ENCODE measurements around the gene TUT7. TPM values are rescaled to one million over a fixed set of nuclear protein-coding genes. Genes with fewer than 3 reads are reported as not detected.

The TUT7 gene
- total and polyA plus RNA-seq, 10 of the 15 experiments (the other 5 are each of a cell fraction or from before 2014, with no cell fraction given), result 10.0 to 49.8 (median 30.4) TPM

DNA sequence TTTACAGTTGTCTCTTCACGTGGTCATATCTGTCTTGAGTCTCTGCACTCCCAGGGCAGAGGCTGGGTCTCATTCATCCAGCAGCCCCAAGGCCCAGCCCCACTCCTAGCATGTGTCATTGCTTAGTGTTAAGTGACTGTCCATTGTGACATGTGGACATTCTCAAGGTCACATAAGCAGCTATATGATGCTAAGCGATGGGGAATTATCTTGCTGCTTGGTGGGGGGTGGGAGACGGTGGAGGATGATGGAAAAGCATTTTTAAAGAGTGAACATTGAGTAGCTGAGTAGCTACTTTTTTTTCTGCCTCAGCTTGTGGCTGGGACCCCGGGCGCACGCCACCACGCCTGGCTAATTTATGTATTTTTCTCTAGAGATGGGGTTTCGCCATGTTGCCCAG is 94.7 kb downstream of the TUT7 start, which contains the start of gene C9orf153:
C9orf153 (minus strand) TSS at position 101 of the 400 bp plus-strand sequence. CDS start 30,054 bp downstream, outside the sequence.
- Histone ChIP-seq H3K27me3 (replicated peaks in 1 of 2; ENCODE audit: control insufficient read depth in 2 of 2, insufficient read depth in 2 of 2, low read length in 1 of 2) (no peaks in the 10 kb centered on the region), H3K4me3 (no peak within 1 kb of the TSS), H3K9ac (ENCODE audit: control insufficient read depth, insufficient read depth, low read length) (no peak within 1 kb of the TSS), H2AFZ (ENCODE audit: control insufficient read depth, low read depth, low read length) (no peak within 1 kb of the TSS), H3K36me3 (ENCODE audit: control insufficient read depth in 2 of 2, insufficient read depth in 2 of 2, low read length in 1 of 2) (peaks cover 0 to 1% of the 10 kb centered on the region in 2 experiments; a peak in 1 of 4 replicates), H3K9me3 (replicated peaks; ENCODE audit: control insufficient read depth, insufficient read depth, low read length) (no peaks in the 10 kb centered on the region), H3K79me2 (ENCODE audit: control insufficient read depth, insufficient read depth, low read length) (no peaks in the 10 kb centered on the region), H3K27ac (ENCODE audit: control insufficient read depth, insufficient read depth) (no peak within 1 kb of the TSS), H3K4me1 (ENCODE audit: control insufficient read depth, insufficient read depth, low read length) (no peaks in the 10 kb centered on the region), H3K4me2 (ENCODE audit: control insufficient read depth, insufficient read depth) (no peak within 1 kb of the TSS), H4K20me1 (ENCODE audit: control insufficient read depth, insufficient read depth) (no peaks in the 10 kb centered on the region)
- in situ Hi-C loops (cut with MboI), result no loop called here
- FAIRE-seq, result no peak
- WGBS (ENCODE audit: insufficient coverage, insufficient replicate concordance, low lambda C conversion rate, missing lambda C conversion rate), result 78% methylated on average over 8 of the region's 8 CpGs
- ChIA-PET SMC1A (ENCODE audit: uncharacterized antibody, unreplicated experiment) (no interaction called here), CTCF (no interaction called here), RAD21 (ENCODE audit: unreplicated experiment) (no interaction called here), POLR2A (no interaction called here)
- ATAC-seq, result no peak
- TF ChIP-seq RAD51 (IDR thresholded peaks at IDR 0.05), result no peak
- no peak for TF ChIP-seq GATAD2B (conservative IDR thresholded peaks at IDR 0.05; ENCODE audit: low read depth)
- no peak for TF ChIP-seq TAF1 (IDR thresholded peaks at IDR 0.05; ENCODE audit: borderline replicate concordance, low read depth, low read length)
- TF ChIP-seq SIN3A (IDR thresholded peaks at IDR 0.05; ENCODE audit: low read depth, low read length), result no peak
- no peak for TF ChIP-seq MEF2A (IDR thresholded peaks at IDR 0.05; ENCODE audit: insufficient read depth, low read depth, low read length)
- TF ChIP-seq E4F1 (IDR thresholded peaks at IDR 0.05; ENCODE audit: borderline replicate concordance, partially characterized antibody), result no peak
- TF ChIP-seq NBN (IDR thresholded peaks at IDR 0.05), result no peak
- TF ChIP-seq POLR2AphosphoS2 (IDR thresholded peaks at IDR 0.05; ENCODE audit: low read depth, low read length), result no peak
- TF ChIP-seq NR2C2 (IDR thresholded peaks at IDR 0.05; ENCODE audit: borderline replicate concordance, control insufficient read depth, insufficient read length, low read depth), result no peak
- no peak for TF ChIP-seq HDAC2 (IDR thresholded peaks at IDR 0.05)
- no peak for TF ChIP-seq EGR1 (IDR thresholded peaks at IDR 0.05; ENCODE audit: borderline replicate concordance in 1 of 2, low read depth in 2 of 2, low read length in 2 of 2)
- TF ChIP-seq POU2F2 (IDR thresholded peaks at IDR 0.05; ENCODE audit: borderline replicate concordance, low read depth, low read length), result no peak
- TF ChIP-seq MAX (IDR thresholded peaks at IDR 0.05; ENCODE audit: low read depth, low read length), result no peak
- no peak for TF ChIP-seq TCF12 (IDR thresholded peaks at IDR 0.05; ENCODE audit: low read depth, low read length)
- TF ChIP-seq RFX5 (IDR thresholded peaks at IDR 0.05; ENCODE audit: low read depth, low read length), result no peak
- no peak for TF ChIP-seq HDAC6 (IDR thresholded peaks at IDR 0.05; ENCODE audit: unreplicated experiment)
- TF ChIP-seq TCF7 (IDR thresholded peaks at IDR 0.05; ENCODE audit: borderline replicate concordance), result no peak
- TF ChIP-seq KAT2A (conservative IDR thresholded peaks at IDR 0.05; ENCODE audit: control insufficient read depth, low read depth, low read length), result no peak
- TF ChIP-seq FOXM1 (IDR thresholded peaks at IDR 0.05; ENCODE audit: low read depth, low read length), result no peak
- TF ChIP-seq, protein P1, sequence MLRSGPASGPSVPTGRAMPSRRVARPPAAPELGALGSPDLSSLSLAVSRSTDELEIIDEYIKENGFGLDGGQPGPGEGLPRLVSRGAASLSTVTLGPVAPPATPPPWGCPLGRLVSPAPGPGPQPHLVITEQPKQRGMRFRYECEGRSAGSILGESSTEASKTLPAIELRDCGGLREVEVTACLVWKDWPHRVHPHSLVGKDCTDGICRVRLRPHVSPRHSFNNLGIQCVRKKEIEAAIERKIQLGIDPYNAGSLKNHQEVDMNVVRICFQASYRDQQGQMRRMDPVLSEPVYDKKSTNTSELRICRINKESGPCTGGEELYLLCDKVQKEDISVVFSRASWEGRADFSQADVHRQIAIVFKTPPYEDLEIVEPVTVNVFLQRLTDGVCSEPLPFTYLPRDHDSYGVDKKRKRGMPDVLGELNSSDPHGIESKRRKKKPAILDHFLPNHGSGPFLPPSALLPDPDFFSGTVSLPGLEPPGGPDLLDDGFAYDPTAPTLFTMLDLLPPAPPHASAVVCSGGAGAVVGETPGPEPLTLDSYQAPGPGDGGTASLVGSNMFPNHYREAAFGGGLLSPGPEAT (IDR thresholded peaks at IDR 0.05; ENCODE audit: low read depth), result no peak
- BruUV-seq (replicated peaks), result no TSS peak
- no peak for DNase-seq (ENCODE audit: low read depth, low spot score)
- intact Hi-C loops (cut with micrococcal nuclease; ENCODE audit: unreplicated experiment), result no loop called here
